Measurements from ENCODE around the gene PCK1.
A peak's percentile ranks its signal among the peaks of the same experiment; 100 is the strongest.

GRCh38 chr20:57526885-57527460 lies 33.9 kb upstream of the PCK1 start:
- TF ChIP-seq CTCF (IDR thresholded peaks at IDR 0.05) (peak; percentile 28), POLR2AphosphoS5 (IDR thresholded peaks at IDR 0.05; ENCODE audit: low read depth, low read length) (no peak), REST (IDR thresholded peaks at IDR 0.05; ENCODE audit: insufficient read depth in 1 of 2, low read depth in 2 of 2, low read length in 1 of 2) (no peak)

Measured in Panc1 (cell line).